ENCODE data around the gene RASSF1.

Gene RASSF1

DNA sequence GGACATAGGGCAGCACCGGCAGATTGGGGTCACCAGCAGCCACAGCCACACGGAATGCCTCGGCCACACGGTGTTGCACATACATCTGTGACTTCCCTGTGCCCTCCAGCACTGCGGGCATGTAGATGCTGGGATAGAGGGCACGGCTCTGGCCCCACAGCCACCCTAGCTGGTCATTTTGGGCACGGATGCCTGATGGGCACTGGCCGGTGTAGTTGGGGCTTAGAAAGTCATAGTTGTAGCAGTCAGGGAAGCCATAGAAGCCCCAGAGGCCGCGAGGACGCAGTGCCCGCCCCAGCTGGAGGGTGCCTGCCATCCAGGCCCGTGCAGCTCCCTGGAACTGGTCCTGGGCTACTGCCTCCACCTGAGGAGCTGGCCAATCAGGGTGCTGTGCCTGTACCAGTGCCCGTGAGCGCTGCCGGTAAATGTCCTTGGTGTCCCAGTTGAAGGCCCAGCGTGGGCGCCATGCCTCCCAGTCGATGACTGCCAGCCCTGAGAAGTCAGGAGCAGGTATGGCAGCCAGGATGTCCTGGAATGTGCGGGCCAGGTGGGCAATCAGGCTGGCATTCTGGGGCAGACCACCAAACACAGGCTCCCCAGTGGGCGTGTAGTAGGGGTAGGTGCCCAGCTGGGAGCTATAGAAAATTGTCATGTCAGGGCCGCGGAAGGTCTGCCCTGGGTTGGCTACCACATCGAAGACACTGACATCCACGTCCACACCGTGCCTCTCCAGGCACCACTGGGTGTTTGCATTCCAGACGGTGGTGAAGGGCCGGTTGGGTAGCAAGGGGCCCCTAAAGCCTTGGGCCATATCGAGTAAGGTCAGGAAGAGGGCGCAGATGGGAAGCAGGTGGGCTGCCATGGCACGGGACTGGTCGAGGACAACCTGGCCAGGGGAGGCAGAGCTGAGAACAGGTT lies 38.3 kb downstream of the RASSF1 start:
- no peaks in the 10 kb centered on the region for H3K9me3 ChIP-seq (ENCODE audit: control insufficient read depth, low read length)
- H3K27ac ChIP-seq (ENCODE audit: insufficient read depth, low read length, poor library complexity, severe bottlenecking) = no peak overlapping the region
- H3K36me3 ChIP-seq (ENCODE audit: control insufficient read depth, insufficient read depth, low read length) = no peaks in the 10 kb centered on the region
- peaks cover 22% of the 10 kb centered on the region for H3K4me1 ChIP-seq (ENCODE audit: control insufficient read depth, insufficient read depth, low read length, poor library complexity, severe bottlenecking)
- DNase-seq = no peak
- H3K4me3 ChIP-seq (ENCODE audit: insufficient read depth, low read depth, low read length, poor library complexity, severe bottlenecking) = no peak overlapping the region
- H3K27me3 ChIP-seq (replicated peaks; ENCODE audit: control insufficient read depth, insufficient read depth, low read length, poor library complexity, severe bottlenecking) = no peaks in the 10 kb centered on the region

GRCh38 chr3:50300681-50301254 lies 39.9 kb downstream of the RASSF1 start:
- Histone ChIP-seq H3K27me3 (replicated peaks; ENCODE audit: control insufficient read depth, insufficient read depth, low read length, poor library complexity, severe bottlenecking) (no peaks in the 10 kb centered on the region), H3K4me1 (ENCODE audit: control insufficient read depth, insufficient read depth, low read length, poor library complexity, severe bottlenecking) (peaks cover 22% of the 10 kb centered on the region), H3K9me3 (ENCODE audit: control insufficient read depth, low read length) (no peaks in the 10 kb centered on the region), H3K27ac (ENCODE audit: insufficient read depth, low read length, poor library complexity, severe bottlenecking) (no peak overlapping the region), H3K36me3 (ENCODE audit: control insufficient read depth, insufficient read depth, low read length) (no peaks in the 10 kb centered on the region), H3K4me3 (ENCODE audit: insufficient read depth, low read depth, low read length, poor library complexity, severe bottlenecking) (no peak overlapping the region)
- DNase-seq = no peak

DNA sequence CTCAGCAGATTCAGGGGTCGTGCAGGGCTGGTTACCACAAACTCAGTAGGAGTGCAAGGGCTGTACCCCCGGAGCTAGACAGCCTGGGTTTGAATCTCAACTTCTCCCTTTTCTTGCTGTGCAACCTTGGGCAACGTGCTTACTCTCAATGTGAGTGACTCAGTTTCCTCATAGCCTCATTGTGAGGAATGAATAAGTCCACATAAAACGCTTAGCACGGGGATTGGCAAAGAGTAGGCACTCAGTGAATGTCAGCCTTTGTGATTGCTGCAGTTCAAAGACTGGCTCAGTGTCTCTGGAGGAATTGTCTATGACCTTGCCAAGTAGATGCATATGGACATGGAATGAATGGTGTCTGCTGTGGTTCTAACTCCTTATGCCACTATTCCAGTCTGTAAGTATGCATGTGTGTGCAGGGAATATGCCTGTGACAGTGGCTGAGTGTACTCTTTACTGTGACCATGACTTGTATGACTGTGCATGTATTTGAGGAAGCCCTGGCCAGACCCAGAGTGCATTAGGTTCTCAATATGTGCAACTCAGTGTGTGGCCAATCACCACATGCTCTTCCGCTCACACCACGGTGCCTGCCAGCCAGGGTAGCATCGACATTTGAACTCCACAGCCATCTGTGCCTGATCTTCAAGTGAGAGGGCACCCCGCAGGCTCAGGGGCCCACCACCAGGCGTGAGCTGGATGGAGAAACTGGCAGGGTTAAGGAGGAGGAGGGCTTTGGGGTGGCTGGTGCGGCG lies 40.5 kb downstream of the RASSF1 start:
- H3K27me3 ChIP-seq (replicated peaks; ENCODE audit: control insufficient read depth, insufficient read depth, low read length, poor library complexity, severe bottlenecking) = no peaks in the 10 kb centered on the region
- peaks cover 22% of the 10 kb centered on the region for H3K4me1 ChIP-seq (ENCODE audit: control insufficient read depth, insufficient read depth, low read length, poor library complexity, severe bottlenecking)
- H3K9me3 ChIP-seq (ENCODE audit: control insufficient read depth, low read length) = no peaks in the 10 kb centered on the region
- DNase-seq = no peak
- H3K36me3 ChIP-seq (ENCODE audit: control insufficient read depth, insufficient read depth, low read length) = no peaks in the 10 kb centered on the region
- peak overlapping the region; percentile 90 for H3K27ac ChIP-seq (ENCODE audit: insufficient read depth, low read length, poor library complexity, severe bottlenecking)
- H3K4me3 ChIP-seq (ENCODE audit: insufficient read depth, low read depth, low read length, poor library complexity, severe bottlenecking) = peak overlapping the region; percentile 58

GRCh38 chr3:50299638-50299928 lies 41.1 kb downstream of the RASSF1 start:
- Histone ChIP-seq H3K27ac (ENCODE audit: insufficient read depth, low read length, poor library complexity, severe bottlenecking) (peak overlapping the region; percentile 90), H3K4me3 (ENCODE audit: insufficient read depth, low read depth, low read length, poor library complexity, severe bottlenecking) (peak overlapping the region; percentile 58), H3K9me3 (ENCODE audit: control insufficient read depth, low read length) (no peaks in the 10 kb centered on the region), H3K27me3 (replicated peaks; ENCODE audit: control insufficient read depth, insufficient read depth, low read length, poor library complexity, severe bottlenecking) (no peaks in the 10 kb centered on the region), H3K36me3 (ENCODE audit: control insufficient read depth, insufficient read depth, low read length) (no peaks in the 10 kb centered on the region), H3K4me1 (ENCODE audit: control insufficient read depth, insufficient read depth, low read length, poor library complexity, severe bottlenecking) (peaks cover 22% of the 10 kb centered on the region)
- no peak for DNase-seq

DNA sequence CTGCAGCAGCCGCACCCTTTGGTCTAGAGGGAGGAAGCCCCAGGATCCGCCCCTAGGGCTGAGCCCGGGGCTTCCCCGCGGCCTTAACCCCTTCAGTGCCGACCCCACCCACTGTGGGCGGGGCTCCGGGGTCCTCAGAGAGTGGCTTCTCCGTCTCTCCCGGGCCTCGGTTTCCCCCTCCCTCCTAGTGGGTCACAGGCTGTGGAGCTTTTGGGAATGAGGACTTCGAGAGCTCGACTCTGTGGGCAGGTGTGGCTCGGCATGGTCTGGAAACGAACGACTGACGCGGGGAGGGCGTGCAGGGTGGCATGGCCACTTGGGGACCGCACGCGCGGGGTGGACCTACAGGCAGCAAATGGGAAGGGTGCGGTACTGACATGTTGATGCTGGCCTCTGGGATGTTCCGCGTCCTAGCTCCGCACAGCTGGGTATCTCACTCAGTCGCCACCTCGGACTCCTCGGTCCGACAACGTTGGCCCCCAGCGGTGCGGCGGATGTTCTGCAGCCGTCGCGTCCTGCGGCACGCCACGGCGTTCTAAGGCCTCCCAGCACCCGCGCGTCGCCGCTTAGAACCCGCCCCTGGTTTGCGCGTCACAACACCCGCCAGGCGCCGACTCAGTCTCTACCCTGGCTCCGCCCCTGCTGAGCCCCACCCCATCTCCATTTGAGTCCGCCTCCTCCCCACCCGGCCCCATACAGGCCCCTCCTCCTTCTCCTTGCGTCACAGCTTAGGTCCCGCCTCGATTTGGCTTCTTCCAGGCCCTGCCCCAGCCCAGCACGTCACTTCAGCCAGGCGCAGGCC lies 41.6 kb downstream of the RASSF1 start, which contains the start of the genes HYAL3 and NAA80:
HYAL3 (minus strand) TSS at position 570 of the 802 bp plus-strand sequence. CDS start 3,803 bp downstream, outside the sequence.
NAA80 (minus strand) TSS at position 570 of the 802 bp plus-strand sequence. CDS start 1,942 bp downstream, outside the sequence.
- Histone ChIP-seq H3K4me1 (ENCODE audit: control insufficient read depth, insufficient read depth, low read length, poor library complexity, severe bottlenecking) (peaks cover 22% of the 10 kb centered on the region), H3K9me3 (ENCODE audit: control insufficient read depth, low read length) (no peaks in the 10 kb centered on the region), H3K4me3 (ENCODE audit: insufficient read depth, low read depth, low read length, poor library complexity, severe bottlenecking) (peak within 1 kb of the TSS; percentile 67), H3K27ac (ENCODE audit: insufficient read depth, low read length, poor library complexity, severe bottlenecking) (peak within 1 kb of the TSS; percentile 90), H3K36me3 (ENCODE audit: control insufficient read depth, insufficient read depth, low read length) (no peaks in the 10 kb centered on the region), H3K27me3 (replicated peaks; ENCODE audit: control insufficient read depth, insufficient read depth, low read length, poor library complexity, severe bottlenecking) (no peaks in the 10 kb centered on the region)
- DNase-seq = peak; percentile 99

- no peaks in the 10 kb centered on the region for H3K27me3 ChIP-seq (replicated peaks; ENCODE audit: control insufficient read depth, insufficient read depth, low read length, poor library complexity, severe bottlenecking)
- H3K27ac ChIP-seq (ENCODE audit: insufficient read depth, low read length, poor library complexity, severe bottlenecking) = peak overlapping the region; percentile 90
- H3K4me3 ChIP-seq (ENCODE audit: insufficient read depth, low read depth, low read length, poor library complexity, severe bottlenecking) = peak overlapping the region; percentile 67
- no peak for DNase-seq
- H3K36me3 ChIP-seq (ENCODE audit: control insufficient read depth, insufficient read depth, low read length) = no peaks in the 10 kb centered on the region
- no peaks in the 10 kb centered on the region for H3K9me3 ChIP-seq (ENCODE audit: control insufficient read depth, low read length)
- H3K4me1 ChIP-seq (ENCODE audit: control insufficient read depth, insufficient read depth, low read length, poor library complexity, severe bottlenecking) = peaks cover 23% of the 10 kb centered on the region
These were observed 42.5 kb downstream of the RASSF1 start for GRCh38 chr3:50297896-50298725.

GRCh38 chr3:50297384-50297775 lies 43.3 kb downstream of the RASSF1 start:
- peaks cover 30% of the 10 kb centered on the region for H3K4me1 ChIP-seq (ENCODE audit: control insufficient read depth, insufficient read depth, low read length, poor library complexity, severe bottlenecking)
- peak overlapping the region; percentile 4 for H3K27ac ChIP-seq (ENCODE audit: insufficient read depth, low read length, poor library complexity, severe bottlenecking)
- no peak for DNase-seq

DNA sequence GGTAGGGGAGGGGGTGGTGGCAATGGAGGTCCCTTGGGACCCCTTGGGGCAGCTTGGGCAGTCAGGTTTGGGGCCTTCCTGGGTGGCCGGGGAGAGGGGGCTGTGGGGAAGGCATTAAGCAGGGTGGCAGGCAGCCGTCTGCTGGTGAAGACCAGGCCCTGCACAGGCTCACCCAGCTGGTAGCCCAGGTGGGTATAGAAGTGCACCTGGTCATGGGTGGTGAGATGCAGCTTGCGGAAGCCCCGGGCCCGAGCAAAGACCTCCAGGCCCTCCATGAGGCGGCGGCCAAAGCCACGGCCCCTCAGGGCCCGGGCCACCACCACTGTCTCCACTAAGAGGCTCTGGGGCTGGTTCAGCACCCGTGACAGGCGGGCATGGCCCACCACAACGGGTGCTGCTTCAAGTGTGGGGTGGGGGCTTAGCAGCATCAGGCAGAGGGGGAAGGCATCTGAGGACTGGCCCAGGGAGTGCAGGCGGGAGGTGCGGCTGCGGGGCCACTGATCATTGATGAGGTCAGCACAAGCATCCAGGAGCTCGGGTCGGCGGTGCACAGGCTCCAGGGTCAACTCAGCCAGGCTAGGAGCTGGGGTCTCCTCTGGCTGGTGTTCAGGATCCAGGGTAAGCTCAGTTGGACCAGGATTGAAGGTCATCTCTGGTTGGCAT lies 43.8 kb downstream of the RASSF1 start:
- no peaks in the 10 kb centered on the region for H3K36me3 ChIP-seq (ENCODE audit: control insufficient read depth, insufficient read depth, low read length)
- no peaks in the 10 kb centered on the region for H3K27me3 ChIP-seq (replicated peaks; ENCODE audit: control insufficient read depth, insufficient read depth, low read length, poor library complexity, severe bottlenecking)
- no peak overlapping the region for H3K4me3 ChIP-seq (ENCODE audit: insufficient read depth, low read depth, low read length, poor library complexity, severe bottlenecking)
- peaks cover 31% of the 10 kb centered on the region for H3K4me1 ChIP-seq (ENCODE audit: control insufficient read depth, insufficient read depth, low read length, poor library complexity, severe bottlenecking)
- DNase-seq = no peak
- no peak overlapping the region for H3K27ac ChIP-seq (ENCODE audit: insufficient read depth, low read length, poor library complexity, severe bottlenecking)
- no peaks in the 10 kb centered on the region for H3K9me3 ChIP-seq (ENCODE audit: control insufficient read depth, low read length)

More at GRCh38 chr3:50297384-50297775, 43.3 kb downstream of the RASSF1 start:
- Histone ChIP-seq H3K27me3 (replicated peaks; ENCODE audit: control insufficient read depth, insufficient read depth, low read length, poor library complexity, severe bottlenecking) (no peaks in the 10 kb centered on the region), H3K9me3 (ENCODE audit: control insufficient read depth, low read length) (no peaks in the 10 kb centered on the region), H3K36me3 (ENCODE audit: control insufficient read depth, insufficient read depth, low read length) (no peaks in the 10 kb centered on the region), H3K4me3 (ENCODE audit: insufficient read depth, low read depth, low read length, poor library complexity, severe bottlenecking) (no peak overlapping the region)

Data from effector memory CD4-positive, alpha-beta T cell (primary cell).